HG03135 (cell line): ENCODE measurements around the gene EXOC1L.

ENCODE experiments used
- ATAC-seq: cut with Tn5 transposase; IDR thresholded peaks from one replicate; pipeline ENCODE4 v1.9.1; 2021; ENCODE audit warnings: mild to moderate bottlenecking, moderate library complexity; ENCODE audit not compliant: unreplicated experiment

EXOC1L gene, protein sequence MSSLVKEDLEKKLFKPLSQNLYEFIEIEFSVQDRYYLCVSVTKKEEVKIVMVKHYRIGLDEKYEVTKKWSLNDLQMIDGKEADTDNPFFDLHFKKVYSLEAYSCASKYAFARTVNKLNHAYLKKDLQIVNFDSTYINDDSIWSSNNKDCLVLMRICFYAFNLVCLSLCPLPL

DNA sequence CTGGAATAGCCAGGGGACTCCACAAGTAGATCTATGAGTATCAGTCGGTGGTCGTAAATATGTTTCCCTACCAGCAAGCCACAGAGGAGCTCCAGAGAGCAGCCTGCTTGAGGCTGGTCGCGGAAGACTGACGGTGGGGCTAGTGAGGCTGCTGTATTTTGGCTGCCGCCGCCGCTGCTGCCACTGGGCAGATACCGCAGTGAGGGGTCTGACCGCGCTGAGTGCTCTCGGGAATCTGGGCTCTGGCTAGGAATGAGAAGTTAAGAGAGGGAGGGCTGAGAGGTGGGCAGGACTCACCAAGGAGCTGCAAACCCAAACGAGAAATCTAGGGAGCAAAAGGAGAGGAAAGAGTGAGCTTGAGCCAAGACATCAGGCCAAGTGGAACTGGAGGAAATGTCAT, at the start of gene EXOC1L:
TSS of gene EXOC1L (plus strand) at position 157 of the 400 bp plus-strand sequence. CDS start at position 394, 237 bp downstream.
- ATAC-seq: no peak

- no peak for ATAC-seq
Measured at GRCh38 chr4:55770662-55771061, 48.9 kb upstream of the EXOC1L start.

GRCh38 chr4:55781341-55781740, 38.2 kb upstream of the EXOC1L start:
- no peak for ATAC-seq

GRCh38 chr4:55781812-55782211, 37.8 kb upstream of the EXOC1L start:
- ATAC-seq: no peak

- ATAC-seq: no peak
Measured at GRCh38 chr4:55783584-55783983, 36.0 kb upstream of the EXOC1L start.

GRCh38 chr4:55784747-55785146, 34.8 kb upstream of the EXOC1L start:
- ATAC-seq: no peak

DNA sequence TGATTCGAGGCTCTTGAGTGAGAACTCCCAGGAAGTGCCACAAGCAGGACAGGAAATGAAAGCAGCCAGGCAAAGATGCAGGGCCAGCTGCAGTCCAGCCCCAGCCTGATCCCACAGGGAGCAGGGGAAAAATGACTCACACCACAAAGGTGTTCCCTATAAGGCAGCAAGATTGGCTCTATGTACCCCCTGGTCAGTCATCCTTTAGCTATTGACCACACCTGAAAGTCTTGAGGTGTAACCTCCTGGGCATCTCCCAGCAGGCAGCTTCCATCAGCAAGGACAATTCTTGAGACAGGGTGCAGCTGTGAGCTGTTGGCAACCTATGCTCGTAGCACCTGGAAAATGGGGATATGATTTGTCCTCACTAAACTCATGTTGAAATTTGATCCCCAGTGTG, 27.9 kb upstream of the EXOC1L start:
- no peak for ATAC-seq

- no peak for ATAC-seq
Measured at GRCh38 chr4:55793479-55793878, 26.1 kb upstream of the EXOC1L start.

DNA sequence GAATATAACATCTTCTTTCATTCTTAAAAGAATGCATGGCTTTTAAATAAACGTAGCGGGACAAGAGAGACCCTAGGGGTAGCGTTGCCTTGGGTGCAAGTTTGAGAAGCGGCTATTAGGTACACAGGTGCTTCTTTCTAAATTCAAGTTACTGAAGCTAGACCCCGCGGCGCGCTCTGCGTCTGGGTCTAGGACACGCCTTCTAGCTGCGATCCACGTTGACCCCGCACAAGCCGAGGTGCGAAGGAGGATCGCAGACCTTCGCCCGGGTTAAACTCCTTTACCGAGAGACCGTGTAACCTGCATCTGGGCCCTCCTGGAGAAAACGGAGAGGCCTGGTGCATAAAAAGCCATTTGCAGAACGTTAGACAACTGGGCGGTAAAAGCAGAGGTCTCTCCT, 25.5 kb upstream of the EXOC1L start:
- ATAC-seq: no peak

DNA sequence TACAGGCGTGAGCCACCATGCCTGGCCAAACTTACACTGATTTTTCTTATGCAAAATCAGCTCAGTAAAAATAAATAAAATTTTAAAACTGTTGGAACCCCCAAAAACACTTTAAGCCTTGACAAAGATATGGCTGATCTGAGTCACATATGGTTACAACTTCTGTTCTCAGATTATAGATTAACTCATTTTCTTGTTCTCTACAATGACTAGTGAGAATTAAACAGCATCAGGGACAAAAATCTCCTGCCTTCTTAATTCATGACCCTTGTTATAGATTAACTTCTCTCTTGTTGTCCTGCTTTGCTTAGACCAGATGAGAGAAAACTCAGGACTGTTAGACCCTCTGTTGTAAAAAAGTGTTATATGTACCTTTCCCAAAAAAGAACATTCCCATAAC, 24.2 kb upstream of the EXOC1L start:
- ATAC-seq: no peak

- no peak for ATAC-seq
Measured at GRCh38 chr4:55801498-55801897, 18.1 kb upstream of the EXOC1L start.

DNA sequence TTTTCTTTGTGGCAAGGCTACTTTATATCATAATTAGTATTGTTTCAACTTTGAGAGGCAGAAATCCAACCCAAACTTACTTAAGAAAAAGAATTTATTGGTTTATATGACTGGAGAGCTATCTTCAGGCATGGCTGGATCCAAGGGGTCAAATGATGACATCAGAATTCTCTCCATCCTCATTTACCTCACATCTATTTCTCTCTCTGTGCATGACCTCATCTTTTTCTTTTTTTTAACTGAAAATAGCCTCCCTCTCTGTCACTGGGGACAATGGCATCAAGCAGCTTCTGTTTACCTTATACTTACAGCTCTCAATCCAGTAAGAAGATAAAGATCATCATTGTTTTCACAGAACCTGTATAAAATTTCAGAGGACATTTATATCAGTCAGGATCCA, 12.0 kb upstream of the EXOC1L start:
- ATAC-seq: no peak

DNA sequence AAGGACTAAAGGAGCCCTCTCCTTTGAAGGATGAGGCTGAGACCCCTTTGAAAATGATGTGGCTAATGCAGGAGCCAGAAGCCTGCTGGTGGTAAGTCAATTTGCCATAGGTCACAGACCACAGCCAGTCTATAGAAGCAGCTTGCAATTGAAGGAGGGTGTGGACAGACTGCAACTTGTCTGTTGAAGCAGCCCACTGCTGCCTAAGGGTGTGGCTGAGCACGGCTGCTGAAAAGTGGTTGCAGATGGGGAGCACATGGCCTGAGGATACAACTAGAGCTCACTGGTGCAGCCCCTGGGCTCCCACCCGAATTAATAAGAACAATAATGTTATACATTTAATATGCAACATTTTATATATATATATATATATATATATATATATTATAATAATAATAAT, 11.4 kb upstream of the EXOC1L start:
- no peak for ATAC-seq

DNA sequence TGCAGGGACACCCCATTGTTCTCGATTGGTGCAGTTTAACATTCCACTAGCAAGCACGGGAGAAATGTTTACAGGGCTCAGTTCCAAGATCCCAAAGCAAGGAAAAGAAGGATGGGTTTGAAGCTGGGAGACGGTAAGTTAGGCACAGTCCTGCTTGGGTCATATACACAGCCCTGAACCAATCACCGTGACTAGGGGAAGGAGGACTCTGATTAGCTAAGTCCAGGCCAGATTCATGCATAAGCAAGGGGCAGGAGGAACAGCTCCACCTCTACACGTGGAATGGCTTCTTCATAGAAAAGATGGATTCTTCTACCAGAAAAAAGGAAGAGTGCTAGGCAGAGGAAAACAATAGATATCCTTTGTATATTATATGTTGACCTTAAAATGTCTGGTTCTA, 11.0 kb upstream of the EXOC1L start:
- no peak for ATAC-seq

DNA sequence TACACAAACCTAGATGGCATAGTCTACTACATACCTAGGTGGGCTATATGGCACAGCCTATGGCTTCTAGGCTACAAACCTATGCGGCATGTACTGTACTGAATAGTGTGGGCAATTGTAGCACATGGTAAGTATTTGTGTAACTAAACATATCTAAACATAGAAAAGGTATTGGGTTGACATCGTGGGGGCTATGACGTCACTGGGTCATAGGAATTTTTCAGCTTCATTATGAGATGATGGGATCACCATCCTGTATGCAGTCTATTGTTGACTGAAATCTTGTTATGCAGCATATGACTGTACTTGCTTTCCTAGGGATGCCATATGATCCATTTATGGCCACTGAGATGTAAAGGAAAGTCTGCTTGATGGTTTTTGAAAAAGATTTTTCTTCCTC, 1.9 kb upstream of the EXOC1L start:
- no peak for ATAC-seq

DNA sequence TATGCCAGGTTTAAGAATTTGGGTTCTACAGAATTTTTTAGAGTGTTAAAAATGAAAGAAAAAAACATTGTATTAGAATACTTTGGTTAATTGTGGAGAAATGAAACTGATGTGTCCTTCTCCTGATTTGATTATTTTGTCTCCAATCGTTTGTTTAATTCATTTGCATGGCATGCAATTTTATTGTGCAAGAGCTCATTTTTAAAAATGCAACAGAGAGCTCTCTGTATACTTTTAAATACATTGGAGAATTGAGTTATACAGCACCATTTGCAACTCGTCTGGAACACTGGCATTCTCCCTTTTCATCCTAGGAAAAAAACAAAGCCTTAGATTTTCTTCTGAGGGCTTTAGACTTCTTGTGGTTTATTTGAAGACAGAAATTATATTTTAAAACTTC, 689 bp downstream of the EXOC1L start:
- ATAC-seq: no peak

DNA sequence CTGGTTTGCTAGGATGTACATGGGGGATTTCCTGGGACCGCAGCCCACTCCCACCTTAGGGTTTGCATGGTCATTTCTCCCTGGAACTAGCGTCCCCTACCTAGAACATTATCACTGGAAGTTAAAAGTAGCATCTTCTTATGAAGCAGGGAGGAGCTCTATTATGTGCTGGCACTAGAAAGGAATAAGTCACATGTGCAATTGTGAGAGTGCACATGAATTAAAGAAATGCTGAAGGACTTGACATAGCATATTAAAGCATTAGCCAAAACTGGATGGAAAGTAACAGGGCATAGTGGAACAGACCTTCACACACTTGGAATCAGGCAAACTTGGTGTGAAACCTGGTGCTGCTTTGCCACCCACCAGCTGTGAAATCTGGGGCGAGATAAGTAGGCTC, 2.7 kb downstream of the EXOC1L start:
- ATAC-seq: no peak

- ATAC-seq: no peak
Measured at GRCh38 chr4:55824865-55825264, 5.3 kb downstream of the EXOC1L start.

GRCh38 chr4:55826986-55827385, 7.4 kb downstream of the EXOC1L start:
- no peak for ATAC-seq

- no peak for ATAC-seq
Measured at GRCh38 chr4:55827582-55827981, 8.0 kb downstream of the EXOC1L start.

DNA sequence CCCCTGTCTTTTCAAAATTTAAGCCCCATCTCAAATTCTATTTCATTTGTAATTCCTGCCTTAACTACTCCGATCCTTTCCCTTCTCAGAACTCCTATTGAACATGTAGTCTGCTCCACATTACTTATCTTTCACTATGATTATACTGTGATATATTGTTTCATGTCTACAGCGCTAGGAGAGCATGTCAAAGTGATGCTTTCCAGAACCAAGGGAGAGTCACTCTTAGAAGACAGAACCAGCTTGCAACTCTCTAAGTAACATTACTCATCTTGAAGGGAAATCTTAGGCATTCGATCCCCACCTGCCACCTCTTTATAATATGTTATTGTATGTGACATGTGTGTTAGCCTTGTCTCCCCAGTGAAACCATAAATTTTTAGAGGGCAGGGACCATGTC, 10.5 kb downstream of the EXOC1L start:
- ATAC-seq: no peak

- ATAC-seq: no peak
Measured at GRCh38 chr4:55830716-55831115, 11.1 kb downstream of the EXOC1L start.

GRCh38 chr4:55834086-55834795, 14.7 kb downstream of the EXOC1L start:
- ATAC-seq: no peak
